ENCODE results near the gene CBL.

The CBL gene

GRCh38 chr11:119251114-119251513, 45.0 kb downstream of the CBL start:
- H3K27me3 Mint-ChIP-seq, result no peaks in the 10 kb centered on the region
- DNase-seq (no peak), ATAC-seq (replicated peaks) (no peak)
- no peak overlapping the region for H3K4me3 Mint-ChIP-seq
- H3K36me3 Mint-ChIP-seq, result peaks cover 12 to 31% of the 10 kb centered on the region in 2 donors
- H3K27ac Mint-ChIP-seq, result no peak overlapping the region
- H3K9me3 Mint-ChIP-seq, result no peaks in the 10 kb centered on the region
- peaks cover 9 to 24% of the 10 kb centered on the region in 2 donors for H3K4me1 Mint-ChIP-seq

DNA sequence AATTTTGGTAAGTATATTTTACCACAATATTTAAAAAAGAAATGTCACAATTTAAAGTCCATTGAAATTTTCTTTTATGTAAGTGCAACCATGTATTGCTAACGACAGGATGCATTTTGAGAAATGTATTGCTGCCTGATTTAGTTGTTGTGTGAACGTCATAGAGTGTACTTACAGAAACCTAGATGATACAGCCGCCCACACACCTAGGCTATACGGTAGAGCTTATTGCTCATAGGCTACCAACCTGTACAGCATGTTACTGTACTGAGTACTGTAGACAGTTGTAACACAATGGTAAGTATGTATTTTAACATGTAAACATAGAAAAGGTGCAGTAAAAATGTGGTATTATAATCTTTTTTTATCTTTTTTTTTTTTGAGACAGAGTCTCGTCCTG, 48.1 kb downstream of the CBL start:
- H3K4me3 Mint-ChIP-seq, result no peak overlapping the region
- H3K27ac Mint-ChIP-seq, result no peak overlapping the region
- H3K36me3 Mint-ChIP-seq, result peaks cover 12 to 24% of the 10 kb centered on the region in 2 donors
- no peaks in the 10 kb centered on the region for H3K9me3 Mint-ChIP-seq
- peaks cover 23 to 37% of the 10 kb centered on the region in 2 donors for H3K4me1 Mint-ChIP-seq
- no peak for ATAC-seq (replicated peaks)
- no peak for DNase-seq
- H3K27me3 Mint-ChIP-seq, result no peaks in the 10 kb centered on the region

- Mint-ChIP-seq H3K9me3 (no peaks in the 10 kb centered on the region), H3K27me3 (no peaks in the 10 kb centered on the region), H3K4me1 (peaks cover 24% of the 10 kb centered on the region in 2 donors), H3K36me3 (peaks cover 3 to 10% of the 10 kb centered on the region in 2 donors), H3K4me3 (no peak overlapping the region), H3K27ac (no peak overlapping the region)
- ATAC-seq (replicated peaks) (no peak), DNase-seq (no peak)
Measured at GRCh38 chr11:119258180-119258579, 52.0 kb downstream of the CBL start.

DNA sequence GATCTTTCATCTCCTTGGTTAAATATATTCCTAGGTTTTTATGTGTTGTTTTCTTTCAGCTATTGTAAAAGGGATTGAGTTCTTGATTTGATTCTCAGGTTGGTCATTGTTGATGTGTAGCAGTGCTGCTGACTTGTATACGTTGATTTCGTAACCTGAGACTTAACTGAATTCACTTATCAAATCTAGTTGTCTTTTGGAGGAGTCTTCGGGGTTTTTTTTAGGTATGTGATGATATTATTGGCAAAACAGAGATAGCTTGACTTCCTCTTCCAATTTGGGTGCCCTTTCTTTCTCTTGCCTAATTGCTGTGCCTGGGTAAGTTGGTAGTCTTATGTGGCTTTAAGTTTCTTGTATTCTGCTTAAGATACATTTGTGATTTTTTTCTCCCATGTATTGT, 52.8 kb downstream of the CBL start:
- H3K9me3 Mint-ChIP-seq, result no peaks in the 10 kb centered on the region
- no peaks in the 10 kb centered on the region for H3K27me3 Mint-ChIP-seq
- DNase-seq (no peak), ATAC-seq (replicated peaks) (no peak)
- no peak overlapping the region for H3K4me3 Mint-ChIP-seq
- H3K36me3 Mint-ChIP-seq, result peaks cover 2 to 10% of the 10 kb centered on the region in 2 donors
- H3K4me1 Mint-ChIP-seq, result peaks cover 24% of the 10 kb centered on the region in 2 donors
- H3K27ac Mint-ChIP-seq, result peak overlapping the region; percentile 56

DNA sequence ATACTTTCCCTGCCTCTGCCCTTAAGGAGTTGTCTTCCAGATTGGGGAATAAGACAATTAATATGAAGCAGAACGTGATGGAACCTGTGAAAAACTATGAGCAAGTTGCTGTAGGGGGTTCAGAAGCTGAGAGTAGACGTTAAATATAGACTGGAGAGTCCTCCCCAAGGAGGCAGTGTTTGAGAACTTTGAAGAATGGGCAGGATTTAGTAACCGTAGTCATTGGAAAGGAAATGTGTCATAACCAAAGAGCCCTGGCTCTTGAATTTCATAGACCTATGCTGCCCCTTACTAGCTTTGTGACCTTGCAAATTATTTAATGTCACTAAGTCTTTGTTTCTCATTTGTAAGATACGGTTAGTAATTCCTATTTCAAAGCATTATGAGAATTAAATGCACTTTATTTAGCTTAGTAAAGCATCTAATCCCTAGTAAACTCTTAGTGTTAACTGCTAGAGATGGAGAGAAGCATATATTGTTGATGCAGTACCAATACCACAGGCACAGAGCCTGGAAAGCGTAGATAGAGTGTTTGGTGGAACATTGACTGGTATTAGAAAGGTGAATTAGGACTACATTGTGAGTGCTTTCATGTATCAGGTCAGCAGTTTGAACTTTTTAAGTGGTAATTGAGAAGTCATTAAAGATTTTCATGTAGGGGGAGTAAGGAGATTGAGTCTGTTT, 56.7 kb downstream of the CBL start:
- no peak for DNase-seq
- Mint-ChIP-seq H3K4me1 (peaks cover 29 to 31% of the 10 kb centered on the region in 2 donors), H3K4me3 (no peak overlapping the region), H3K36me3 (peaks cover 3 to 5% of the 10 kb centered on the region in 2 donors), H3K27ac (no peak overlapping the region), H3K27me3 (no peaks in the 10 kb centered on the region), H3K9me3 (no peaks in the 10 kb centered on the region)
- peak; percentile 46 to 50 for ATAC-seq (replicated peaks)

DNA sequence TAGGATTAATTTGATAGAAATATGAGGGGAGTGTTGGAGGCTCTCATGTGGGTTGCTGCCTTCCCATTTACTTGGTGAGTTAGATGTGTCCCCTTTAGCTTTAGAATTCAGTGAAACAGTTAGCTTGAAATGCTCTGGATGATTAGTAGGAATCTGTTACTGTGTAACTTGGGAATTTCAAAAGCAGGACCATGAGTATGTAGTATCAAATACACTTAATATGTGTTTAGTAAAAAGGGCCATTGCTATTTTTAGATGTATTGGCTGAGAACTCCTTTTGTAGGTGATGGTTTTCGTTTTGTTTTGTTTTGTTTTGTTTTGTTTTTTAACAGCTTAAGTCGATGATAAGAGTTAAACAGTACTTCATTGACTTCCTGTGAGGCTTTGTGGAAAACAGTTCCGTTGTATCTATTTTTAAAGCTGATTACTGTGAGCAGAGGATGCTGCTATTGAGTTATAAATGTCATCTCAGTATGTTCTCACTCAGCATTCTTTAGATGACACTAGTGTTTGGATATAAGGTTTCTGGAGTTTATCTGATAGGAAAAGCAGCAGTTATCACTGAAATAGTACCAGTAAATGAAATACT, 57.3 kb downstream of the CBL start:
- no peaks in the 10 kb centered on the region for H3K9me3 Mint-ChIP-seq
- H3K27ac Mint-ChIP-seq, result no peak overlapping the region
- peaks cover 24 to 26% of the 10 kb centered on the region in 2 donors for H3K4me1 Mint-ChIP-seq
- ATAC-seq (replicated peaks), result no peak
- H3K36me3 Mint-ChIP-seq, result peaks cover 3 to 5% of the 10 kb centered on the region in 2 donors
- DNase-seq, result no peak
- H3K4me3 Mint-ChIP-seq, result no peak overlapping the region
- H3K27me3 Mint-ChIP-seq, result no peaks in the 10 kb centered on the region

GRCh38 chr11:119266063-119266462, 59.9 kb downstream of the CBL start:
- Mint-ChIP-seq H3K27ac (no peak overlapping the region), H3K4me3 (no peak overlapping the region), H3K36me3 (peaks cover 0 to 7% of the 10 kb centered on the region in 2 donors), H3K9me3 (no peaks in the 10 kb centered on the region), H3K27me3 (no peaks in the 10 kb centered on the region), H3K4me1 (peaks cover 9 to 15% of the 10 kb centered on the region in 2 donors)
- no peak for DNase-seq
- peak; percentile 66 to 67 for ATAC-seq (replicated peaks)

- Mint-ChIP-seq H3K4me1 (peaks cover 9 to 15% of the 10 kb centered on the region in 2 donors), H3K27me3 (no peaks in the 10 kb centered on the region), H3K9me3 (no peaks in the 10 kb centered on the region), H3K36me3 (peaks cover 0 to 7% of the 10 kb centered on the region in 2 donors), H3K4me3 (no peak overlapping the region), H3K27ac (no peak overlapping the region)
- DNase-seq (no peak), ATAC-seq (replicated peaks) (no peak)
Measured at GRCh38 chr11:119266517-119267255, 60.5 kb downstream of the CBL start.

DNA sequence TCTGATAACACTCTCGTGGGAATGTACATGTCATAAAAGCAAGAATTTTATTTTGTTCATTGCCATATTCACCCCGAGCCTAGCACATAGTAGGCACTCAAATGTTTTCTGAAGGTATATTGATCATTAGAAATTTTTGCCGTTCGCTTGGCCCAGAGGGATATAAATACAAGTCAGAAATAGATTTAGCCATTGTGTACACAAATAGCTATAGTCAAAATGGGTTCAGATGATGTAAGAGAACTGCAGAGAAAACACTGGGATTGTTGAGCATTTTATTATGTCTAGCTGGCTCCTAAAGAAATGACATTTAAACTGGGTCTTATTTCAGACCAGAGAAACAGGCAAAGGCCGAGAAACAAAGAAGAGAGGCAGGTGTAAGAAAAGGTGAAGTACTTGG, 61.5 kb downstream of the CBL start:
- Mint-ChIP-seq H3K9me3 (no peaks in the 10 kb centered on the region), H3K27ac (no peak overlapping the region), H3K27me3 (no peaks in the 10 kb centered on the region), H3K4me1 (peaks cover 9 to 15% of the 10 kb centered on the region in 2 donors), H3K4me3 (no peak overlapping the region), H3K36me3 (peaks cover 5 to 12% of the 10 kb centered on the region in 2 donors)
- DNase-seq, result no peak
- no peak for ATAC-seq (replicated peaks)

DNA sequence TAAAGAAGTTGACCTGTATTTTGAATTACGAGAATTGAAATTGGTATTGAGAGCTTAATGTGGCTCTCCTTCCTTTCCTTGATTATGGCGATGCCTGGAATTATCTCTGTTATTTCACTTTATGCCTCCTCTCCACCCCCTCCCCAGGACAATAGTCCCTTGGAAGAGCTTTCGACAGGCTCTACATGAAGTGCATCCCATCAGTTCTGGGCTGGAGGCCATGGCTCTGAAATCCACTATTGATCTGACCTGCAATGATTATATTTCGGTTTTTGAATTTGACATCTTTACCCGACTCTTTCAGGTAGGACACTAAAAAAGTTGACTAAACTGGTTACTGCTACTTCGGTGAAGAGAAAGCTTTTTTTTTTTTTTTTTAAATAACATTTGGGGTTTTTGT, 67.6 kb downstream of the CBL start:
- Mint-ChIP-seq H3K27me3 (no peaks in the 10 kb centered on the region), H3K4me1 (no peaks in the 10 kb centered on the region), H3K9me3 (no peaks in the 10 kb centered on the region), H3K4me3 (no peak overlapping the region), H3K27ac (no peak overlapping the region), H3K36me3 (peaks cover 26 to 30% of the 10 kb centered on the region in 2 donors)
- ATAC-seq (replicated peaks) (no peak), DNase-seq (no peak)

DNA sequence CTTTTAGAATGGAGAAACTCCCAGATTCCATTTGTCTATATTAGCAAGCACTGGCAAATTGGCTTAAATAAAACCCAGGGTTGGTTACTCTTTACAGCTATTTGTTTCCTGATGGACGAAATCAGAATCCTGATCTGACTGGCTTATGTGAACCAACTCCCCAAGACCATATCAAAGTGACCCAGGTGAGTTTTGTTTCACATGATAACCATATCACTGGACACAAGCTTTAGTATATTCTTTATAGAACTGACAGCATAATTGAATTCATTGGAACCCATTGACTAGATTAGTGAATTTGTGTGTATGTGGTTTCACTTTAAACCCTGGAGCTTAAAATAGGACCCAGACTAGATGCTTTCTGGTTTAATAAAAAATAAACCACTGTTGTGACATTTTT, 71.5 kb downstream of the CBL start:
- H3K36me3 Mint-ChIP-seq, result peaks cover 32 to 38% of the 10 kb centered on the region in 2 donors
- DNase-seq, result no peak
- no peak overlapping the region for H3K4me3 Mint-ChIP-seq
- H3K27me3 Mint-ChIP-seq, result no peaks in the 10 kb centered on the region
- no peaks in the 10 kb centered on the region for H3K9me3 Mint-ChIP-seq
- H3K4me1 Mint-ChIP-seq, result peaks cover 0 to 2% of the 10 kb centered on the region in 2 donors
- ATAC-seq (replicated peaks), result no peak
- no peak overlapping the region for H3K27ac Mint-ChIP-seq

DNA sequence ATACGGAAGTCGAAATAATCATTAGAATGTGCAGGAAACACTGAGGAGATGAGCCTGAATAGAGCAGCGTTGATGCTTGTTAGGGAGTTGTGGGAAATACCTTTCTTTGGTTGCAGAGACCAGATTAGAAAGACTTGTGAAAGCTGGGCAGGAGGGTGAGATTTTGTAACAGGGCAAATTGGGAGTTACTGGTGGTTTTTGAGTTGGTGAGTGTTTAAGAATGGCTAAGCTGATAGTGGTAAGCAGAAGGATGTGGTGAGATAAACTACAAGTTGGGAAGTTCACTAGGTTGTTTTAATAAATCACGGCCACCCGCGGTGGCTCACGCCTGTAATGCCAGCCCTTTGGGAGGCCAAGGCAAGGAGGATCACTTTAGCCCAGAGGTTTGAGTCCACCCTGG, 76.4 kb downstream of the CBL start:
- H3K4me3 Mint-ChIP-seq, result no peak overlapping the region
- H3K27ac Mint-ChIP-seq, result no peak overlapping the region
- H3K36me3 Mint-ChIP-seq, result peaks cover 37 to 43% of the 10 kb centered on the region in 2 donors
- peaks cover 2 to 14% of the 10 kb centered on the region in 2 donors for H3K4me1 Mint-ChIP-seq
- H3K9me3 Mint-ChIP-seq, result no peaks in the 10 kb centered on the region
- DNase-seq (no peak), ATAC-seq (replicated peaks) (no peak)
- H3K27me3 Mint-ChIP-seq, result no peaks in the 10 kb centered on the region

DNA sequence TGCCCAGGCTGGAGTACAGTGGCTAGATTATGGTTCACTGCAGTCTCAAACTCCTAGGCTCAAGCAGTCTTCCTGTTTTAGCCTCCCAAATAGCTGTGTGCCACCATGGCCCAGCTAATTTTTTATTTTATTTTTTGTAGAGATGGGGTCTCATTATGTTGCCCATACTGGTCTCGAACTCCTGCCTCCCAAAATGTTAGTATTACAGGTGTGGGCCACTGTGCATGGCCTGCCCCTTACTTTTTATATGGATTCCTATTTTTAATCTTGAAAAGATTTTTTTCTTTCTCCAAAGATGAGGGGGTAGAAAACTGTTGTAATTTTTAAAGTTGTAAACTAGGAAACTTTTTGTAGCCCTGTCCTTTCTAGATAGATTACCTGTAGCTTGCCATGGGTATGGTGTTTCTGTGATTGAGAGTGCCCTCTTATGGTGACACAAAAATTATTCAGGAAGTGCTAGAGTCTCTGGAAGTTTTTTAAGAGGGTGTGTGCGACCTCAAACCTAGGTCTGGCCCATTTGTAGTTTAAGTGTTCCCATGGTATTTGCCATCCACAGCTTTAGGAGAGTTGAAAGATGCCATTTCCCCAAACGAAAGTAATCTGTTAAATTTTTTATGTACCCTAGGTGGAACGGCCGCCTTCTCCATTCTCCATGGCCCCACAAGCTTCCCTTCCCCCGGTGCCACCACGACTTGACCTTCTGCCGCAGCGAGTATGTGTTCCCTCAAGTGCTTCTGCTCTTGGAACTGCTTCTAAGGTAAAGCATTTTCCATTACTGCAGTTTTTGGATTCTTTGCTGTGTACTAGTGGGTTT, 78.4 kb downstream of the CBL start:
- peak; percentile 80 to 86 for ATAC-seq (replicated peaks)
- no peak for DNase-seq
- Mint-ChIP-seq H3K9me3 (no peaks in the 10 kb centered on the region), H3K4me3 (no peak overlapping the region), H3K27me3 (no peaks in the 10 kb centered on the region), H3K4me1 (peaks cover 2 to 14% of the 10 kb centered on the region in 2 donors), H3K36me3 (peaks cover 40 to 51% of the 10 kb centered on the region in 2 donors), H3K27ac (no peak overlapping the region)

DNA sequence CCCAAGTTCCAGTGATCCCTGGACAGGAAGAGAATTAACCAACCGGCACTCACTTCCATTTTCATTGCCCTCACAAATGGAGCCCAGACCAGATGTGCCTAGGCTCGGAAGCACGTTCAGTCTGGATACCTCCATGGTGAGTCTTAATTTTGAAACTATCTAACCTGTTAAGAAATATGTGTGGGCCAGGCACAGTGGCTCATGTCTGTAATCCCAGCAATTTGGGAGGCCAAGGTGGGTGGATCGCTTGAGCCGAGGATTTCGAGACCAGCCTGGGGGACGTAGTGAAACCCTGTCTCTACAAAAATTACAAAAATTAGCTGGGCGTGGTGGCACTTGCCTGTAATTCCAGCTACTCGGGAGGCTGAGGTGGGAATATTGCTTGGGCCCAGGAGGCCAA, 79.3 kb downstream of the CBL start:
- Mint-ChIP-seq H3K4me3 (no peak overlapping the region), H3K36me3 (peaks cover 35 to 48% of the 10 kb centered on the region in 2 donors), H3K27me3 (no peaks in the 10 kb centered on the region), H3K9me3 (no peaks in the 10 kb centered on the region), H3K27ac (no peak overlapping the region), H3K4me1 (peaks cover 2 to 14% of the 10 kb centered on the region in 2 donors)
- DNase-seq (no peak), ATAC-seq (replicated peaks) (no peak)

Measured in stimulated activated naive B cell treated with anti-CD40 and anti-IgM and Interleukin-4, amounts not matched to agents 10 μg/mL and 1 μg/mL and 100 μg/mL, for 72 hours (primary cell).